Measurements from ENCODE around the gene C10orf67. TPM values are rescaled to one million over a fixed set of nuclear protein-coding genes. Genes with fewer than 3 reads are reported as not detected.

The C10orf67 gene
- total RNA-seq, 4 donors from 2014 or later: 0.09 to 0.60 TPM; not detected in 2

- no peak for ATAC-seq (ENCODE audit: low FRiP score)
- no peak for TF ChIP-seq CTCF (IDR thresholded peaks at IDR 0.05)
- DNase-seq (ENCODE audit: low spot score): no peak
Measured at GRCh38 chr10:23193435-23194074, 151.0 kb downstream of the C10orf67 start.

GRCh38 chr10:23192712-23193434, 151.7 kb downstream of the C10orf67 start:
- ATAC-seq (ENCODE audit: low FRiP score): no peak
- no peak for DNase-seq (ENCODE audit: low spot score)
- no peak for TF ChIP-seq CTCF (IDR thresholded peaks at IDR 0.05)

- DNase-seq (ENCODE audit: low spot score) (no peak), ATAC-seq (ENCODE audit: low FRiP score) (no peak)
- no peak for TF ChIP-seq CTCF (IDR thresholded peaks at IDR 0.05)
Measured at GRCh38 chr10:23191764-23192711, 152.6 kb downstream of the C10orf67 start, which contains the start of gene PTF1A. TSS of gene PTF1A (plus strand) at chr10:23192312. CDS start at chr10:23192531, 219 bp downstream.

GRCh38 chr10:23190872-23191763, 153.5 kb downstream of the C10orf67 start:
- no peak for TF ChIP-seq CTCF (IDR thresholded peaks at IDR 0.05)
- ATAC-seq (ENCODE audit: low FRiP score) (no peak), DNase-seq (ENCODE audit: low spot score) (no peak)

GRCh38 chr10:23189024-23189423, 155.6 kb downstream of the C10orf67 start:
- TF ChIP-seq CTCF (IDR thresholded peaks at IDR 0.05): no peak
- ATAC-seq (ENCODE audit: low FRiP score): no peak
- DNase-seq (ENCODE audit: low spot score): no peak

GRCh38 chr10:23187155-23187554, 157.4 kb downstream of the C10orf67 start:
- DNase-seq (ENCODE audit: low spot score) (no peak), ATAC-seq (ENCODE audit: low FRiP score) (no peak)
- no peak for TF ChIP-seq CTCF (IDR thresholded peaks at IDR 0.05)
